Panc1 (cell line): ENCODE measurements around the gene NGF.

Experiments used
- CTCF ChIP-seq: fragments of 450-650 bp; IDR thresholded peaks from 2 replicates; pipeline ENCODE4 v1.5.1; 2017; ENCODE audit warnings: mild to moderate bottlenecking
- REST ChIP-seq, 2 experiments: IDR thresholded peaks; 2 replicates each; pipeline ENCODE4 v1.6.1; 2011 to 2012; ENCODE audit warnings: low read depth in 2 of 2, control low read depth in 1 of 2, low read length in 1 of 2, mild to moderate bottlenecking in 1 of 2, moderate library complexity in 1 of 2; ENCODE audit not compliant: insufficient read depth in 1 of 2

GRCh38 chr1:115283681-115284146 lies 54.3 kb downstream of the NGF start:
- TF ChIP-seq CTCF (no peak), REST (IDR thresholded peaks at IDR 0.05; ENCODE audit: insufficient read depth in 1 of 2, low read depth in 2 of 2, low read length in 1 of 2) (no peak)
